Neural progenitor cell (in vitro differentiated cells): Measurements from ENCODE around the gene CTSE. TPM values are rescaled to one million over a fixed set of nuclear protein-coding genes. Genes with fewer than 3 reads are reported as not detected.

Source experiments
- DNase-seq: peaks from one replicate; pipeline ENCODE4 v3.0.0-alpha.2; 2016; ENCODE audit warnings: low spot score
- H2AFZ ChIP-seq: fragments of 200-600 bp; sonication (generic); replicated peaks from 2 replicates; pipeline ENCODE4 v1.6.1; 2016; ENCODE audit warnings: antibody characterized with exemption
- H3F3A ChIP-seq: fragments of 200-600 bp; sonication (generic); 2 replicates; pipeline ENCODE4 v1.6.1; 2016; ENCODE audit warnings: antibody characterized with exemption, low read depth
- H3K27ac ChIP-seq: fragments of 200-600 bp; sonication (generic); 2 replicates; pipeline ENCODE4 v1.5.1; 2016; ENCODE audit warnings: mild to moderate bottlenecking
- H3K27me3 ChIP-seq: fragments of 200-600 bp; sonication (generic); 2 replicates; pipeline ENCODE4 v1.6.1; 2016; ENCODE audit warnings: mild to moderate bottlenecking, moderate library complexity
- H3K36me3 ChIP-seq: fragments of 200-600 bp; sonication (generic); 2 replicates; pipeline ENCODE4 v1.5.1; 2016
- H3K4me1 ChIP-seq: fragments of 200-600 bp; sonication (generic); 2 replicates; pipeline ENCODE4 v1.6.1; 2016; ENCODE audit warnings: mixed run types
- H3K4me2 ChIP-seq: fragments of 200-600 bp; sonication (generic); 2 replicates; pipeline ENCODE4 v1.6.1; 2016
- H3K4me3 ChIP-seq: fragments of 200-600 bp; sonication (generic); 2 replicates; pipeline ENCODE4 v1.5.1; 2016
- H3K79me2 ChIP-seq: fragments of 200-600 bp; sonication (generic); 2 replicates; pipeline ENCODE4 v1.6.1; 2016; ENCODE audit warnings: low read depth
- H3K9ac ChIP-seq: fragments of 200-600 bp; sonication (generic); 2 replicates; pipeline ENCODE4 v1.6.1; 2016
- H3K9me3 ChIP-seq: fragments of 200-600 bp; sonication (generic); 2 replicates; pipeline ENCODE4 v1.5.1; 2016; ENCODE audit warnings: low read depth
- H4K20me1 ChIP-seq: fragments of 200-600 bp; sonication (generic); 2 replicates; pipeline ENCODE4 v1.6.1; 2016; ENCODE audit warnings: low read depth
- H3K27ac Mint-ChIP-seq: 3 replicates; pipeline ENCODE4 v1.8.0; 2021; ENCODE audit warnings: mixed read lengths
- H3K27me3 Mint-ChIP-seq: 2 replicates; pipeline ENCODE4 v1.8.0; 2022; ENCODE audit warnings: low read depth, mild to moderate bottlenecking, inconsistent platforms, moderate library complexity, mixed read lengths; ENCODE audit not compliant: insufficient read depth
- H3K36me3 Mint-ChIP-seq: 3 replicates; pipeline ENCODE4 v1.8.0; 2021; ENCODE audit warnings: mixed read lengths
- H3K4me1 Mint-ChIP-seq: 3 replicates; pipeline ENCODE4 v1.8.0; 2021; ENCODE audit warnings: mixed read lengths
- H3K4me3 Mint-ChIP-seq: 3 replicates; pipeline ENCODE4 v1.8.0; 2021; ENCODE audit warnings: mild to moderate bottlenecking, moderate library complexity, mixed read lengths
- H3K9me3 Mint-ChIP-seq: 3 replicates; pipeline ENCODE4 v1.8.0; 2020; ENCODE audit warnings: mixed read lengths
- CTCF ChIP-seq: fragments of 200-600 bp; sonication (generic); IDR thresholded peaks from 2 replicates; pipeline ENCODE4 v1.5.1; 2017; ENCODE audit warnings: antibody characterized with exemption, mild to moderate bottlenecking
- EZH2 ChIP-seq: fragments of 200-600 bp; sonication (generic); IDR thresholded peaks from 2 replicates; pipeline ENCODE4 v1.6.1; 2017; ENCODE audit warnings: antibody characterized with exemption, mild to moderate bottlenecking, moderate library complexity
- EZH2phosphoT487 ChIP-seq: fragments of 200-600 bp; sonication (generic); IDR thresholded peaks from 2 replicates; pipeline ENCODE4 v1.6.1; 2017; ENCODE audit warnings: antibody characterized with exemption
- total RNA-seq: library from RNA; depleted of rRNA; stranded (reverse); fragments of >200 nt; gene quantifications from 2 replicates; pipeline ENCODE4 v1.2.3, GENCODE V29; 2015; ENCODE audit warnings: low replicate concordance

Gene CTSE
- total RNA-seq, 1 donor from 2014 or later = not detected

- Mint-ChIP-seq H3K36me3 (no peaks in the 10 kb centered on the region), H3K27ac (no peak overlapping the region), H3K4me3 (no peak overlapping the region), H3K4me1 (peaks cover 18% of the 10 kb centered on the region), H3K27me3 (peaks cover 11% of the 10 kb centered on the region), H3K9me3 (no peaks in the 10 kb centered on the region)
- Histone ChIP-seq H3K27me3 (no peaks in the 10 kb centered on the region), H3K4me1 (peaks cover 4% of the 10 kb centered on the region), H3K27ac (no peak overlapping the region), H3K4me3 (no peak overlapping the region), H4K20me1 (no peaks in the 10 kb centered on the region), H3K79me2 (no peaks in the 10 kb centered on the region), H3K9me3 (no peaks in the 10 kb centered on the region), H2AFZ (no peak overlapping the region), H3K9ac (no peak overlapping the region), H3F3A (no peaks in the 10 kb centered on the region), H3K36me3 (no peaks in the 10 kb centered on the region), H3K4me2 (no peak overlapping the region)
- DNase-seq = no peak
- no peak for TF ChIP-seq EZH2
- TF ChIP-seq CTCF = no peak
- no peak for TF ChIP-seq EZH2phosphoT487
These were observed 38.2 kb downstream of the CTSE start for GRCh38 chr1:205985330-205986005.

- H3K4me3 ChIP-seq = no peak overlapping the region
- H2AFZ ChIP-seq = peak overlapping the region; percentile 2
- no peaks in the 10 kb centered on the region for H3K79me2 ChIP-seq
- Mint-ChIP-seq H3K36me3 (no peaks in the 10 kb centered on the region), H3K9me3 (no peaks in the 10 kb centered on the region), H3K27ac (no peak overlapping the region), H3K4me1 (peaks cover 16% of the 10 kb centered on the region), H3K27me3 (peaks cover 6% of the 10 kb centered on the region), H3K4me3 (no peak overlapping the region)
- no peaks in the 10 kb centered on the region for H4K20me1 ChIP-seq
- DNase-seq = peak; percentile 79
- H3K9ac ChIP-seq = no peak overlapping the region
- H3F3A ChIP-seq = no peaks in the 10 kb centered on the region
- no peak overlapping the region for H3K4me2 ChIP-seq
- peak; percentile 72 for TF ChIP-seq CTCF
- TF ChIP-seq EZH2phosphoT487 = no peak
- no peak for TF ChIP-seq EZH2
- H3K9me3 ChIP-seq = no peaks in the 10 kb centered on the region
- peaks cover 4% of the 10 kb centered on the region for H3K4me1 ChIP-seq
- H3K27ac ChIP-seq = no peak overlapping the region
- H3K27me3 ChIP-seq = no peaks in the 10 kb centered on the region
- H3K36me3 ChIP-seq = no peaks in the 10 kb centered on the region
These were observed 39.6 kb downstream of the CTSE start for GRCh38 chr1:205983925-205984725.

DNA sequence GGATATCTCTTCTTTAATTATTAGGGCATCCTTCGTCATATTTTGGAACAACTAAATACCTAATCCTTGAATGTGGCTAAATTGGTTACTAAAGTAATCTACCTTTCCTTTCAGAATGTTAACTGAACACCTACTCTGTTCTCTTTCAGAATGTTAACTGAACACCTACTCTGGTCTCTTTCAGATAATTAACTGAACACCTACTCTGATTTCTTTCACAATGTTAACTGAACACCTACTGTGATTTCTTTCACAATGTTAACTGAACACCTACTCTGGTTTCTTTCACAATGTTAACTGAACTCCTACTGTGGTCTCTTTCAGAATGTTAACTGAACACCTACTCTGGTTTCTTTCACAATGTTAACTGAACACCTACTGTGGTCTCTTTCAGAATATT, 42.4 kb downstream of the CTSE start:
- peaks cover 14% of the 10 kb centered on the region for H3K4me1 Mint-ChIP-seq

More for the DNA sequence above, 42.4 kb downstream of the CTSE start:
- H3K27ac Mint-ChIP-seq = no peak overlapping the region
- TF ChIP-seq EZH2 (no peak), EZH2phosphoT487 (no peak), CTCF (no peak)
- Histone ChIP-seq H2AFZ (no peak overlapping the region), H3K4me2 (no peak overlapping the region), H3K27me3 (no peaks in the 10 kb centered on the region), H3K4me1 (peaks cover 9% of the 10 kb centered on the region), H3K4me3 (no peak overlapping the region), H3K9ac (no peak overlapping the region), H3K79me2 (no peaks in the 10 kb centered on the region), H3K27ac (no peak overlapping the region), H3K36me3 (no peaks in the 10 kb centered on the region), H3K9me3 (no peaks in the 10 kb centered on the region), H4K20me1 (no peaks in the 10 kb centered on the region), H3F3A (no peaks in the 10 kb centered on the region)
- H3K4me3 Mint-ChIP-seq = no peak overlapping the region
- H3K36me3 Mint-ChIP-seq = no peaks in the 10 kb centered on the region
- H3K9me3 Mint-ChIP-seq = no peaks in the 10 kb centered on the region
- no peak for DNase-seq
- H3K27me3 Mint-ChIP-seq = peaks cover 7% of the 10 kb centered on the region
